Neural crest cell (in vitro differentiated cells): ENCODE results near the gene SYNGAP1. TPM values are rescaled to one million over a fixed set of nuclear protein-coding genes. Genes with fewer than 3 reads are reported as not detected.

Experiments
- DNase-seq: peaks from one replicate; pipeline ENCODE4 v3.0.0; 2021; ENCODE audit warnings: low read depth, mixed read lengths, low spot score
- H3K27ac Mint-ChIP-seq: one replicate; pipeline ENCODE4 v1.8.0; 2021; ENCODE audit warnings: mild to moderate bottlenecking, mixed read lengths; ENCODE audit not compliant: unreplicated experiment
- H3K27me3 Mint-ChIP-seq: 2 replicates; pipeline ENCODE4 v1.8.0; 2021; ENCODE audit warnings: low read depth, mild to moderate bottlenecking, mixed read lengths
- H3K36me3 Mint-ChIP-seq: 2 replicates; pipeline ENCODE4 v1.8.0; 2021; ENCODE audit warnings: low read depth, mild to moderate bottlenecking, mixed read lengths
- H3K4me1 Mint-ChIP-seq: 2 replicates; pipeline ENCODE4 v1.8.0; 2021; ENCODE audit warnings: mixed read lengths
- H3K4me3 Mint-ChIP-seq: one replicate; pipeline ENCODE4 v1.8.0; 2021; ENCODE audit warnings: mild to moderate bottlenecking, mixed read lengths
- H3K9me3 Mint-ChIP-seq: 2 replicates; pipeline ENCODE4 v1.8.0; 2021; ENCODE audit warnings: mixed read lengths
- total RNA-seq: library from RNA; stranded (reverse); gene quantifications from 2 replicates; pipeline ENCODE4 v1.2.1, GENCODE V29; 2021
- TF ChIP-seq, protein P1 (sequence below): fragments of 200-600 bp; sonication (generic); conservative IDR thresholded peaks from 2 replicates; pipeline ENCODE4 v1.5.0; 2021; ENCODE audit warnings: antibody characterized with exemption, mild to moderate bottlenecking

Gene SYNGAP1
- total RNA-seq, 1 donor from 2014 or later: 72.4 TPM

DNA sequence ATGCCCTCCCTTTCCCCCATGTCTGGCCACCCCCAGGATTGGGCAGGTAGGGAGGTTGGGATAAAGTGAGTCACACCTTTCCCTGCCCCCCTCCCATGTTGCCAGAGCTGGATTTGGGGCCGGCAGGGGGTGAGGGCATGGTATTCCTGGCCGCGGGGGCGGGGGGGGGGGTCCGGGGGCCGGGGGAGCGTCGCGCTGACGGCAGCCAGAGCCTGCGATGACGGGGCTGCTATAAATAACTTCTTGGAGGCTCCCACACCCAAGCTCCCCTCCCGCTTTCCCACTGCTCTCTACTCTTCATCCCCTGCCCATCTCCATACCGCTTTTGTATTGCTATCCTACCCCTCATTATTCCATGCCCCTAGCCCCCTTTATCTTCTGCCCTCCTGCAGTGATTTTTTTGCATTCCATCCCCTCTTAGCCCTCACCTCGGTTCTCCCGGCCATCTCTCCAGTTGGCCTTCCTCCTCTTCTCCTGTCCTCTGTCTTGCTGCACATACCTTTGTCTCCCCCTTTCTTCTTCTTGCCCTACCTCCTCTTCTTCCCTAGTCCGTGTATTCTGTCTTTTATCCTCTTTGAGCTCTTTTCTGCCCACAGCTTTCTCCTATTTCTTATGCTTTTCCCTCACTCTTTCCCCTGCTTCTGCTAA is 13.8 kb downstream of the SYNGAP1 start:
- Mint-ChIP-seq H3K4me1 (peaks cover 50% of the 10 kb centered on the region), H3K9me3 (no peaks in the 10 kb centered on the region), H3K27ac (peak overlapping the region; percentile 57), H3K4me3 (peak overlapping the region; percentile 26), H3K27me3 (no peaks in the 10 kb centered on the region), H3K36me3 (peaks cover 8% of the 10 kb centered on the region)
- DNase-seq: no peak
- TF ChIP-seq, protein P1, sequence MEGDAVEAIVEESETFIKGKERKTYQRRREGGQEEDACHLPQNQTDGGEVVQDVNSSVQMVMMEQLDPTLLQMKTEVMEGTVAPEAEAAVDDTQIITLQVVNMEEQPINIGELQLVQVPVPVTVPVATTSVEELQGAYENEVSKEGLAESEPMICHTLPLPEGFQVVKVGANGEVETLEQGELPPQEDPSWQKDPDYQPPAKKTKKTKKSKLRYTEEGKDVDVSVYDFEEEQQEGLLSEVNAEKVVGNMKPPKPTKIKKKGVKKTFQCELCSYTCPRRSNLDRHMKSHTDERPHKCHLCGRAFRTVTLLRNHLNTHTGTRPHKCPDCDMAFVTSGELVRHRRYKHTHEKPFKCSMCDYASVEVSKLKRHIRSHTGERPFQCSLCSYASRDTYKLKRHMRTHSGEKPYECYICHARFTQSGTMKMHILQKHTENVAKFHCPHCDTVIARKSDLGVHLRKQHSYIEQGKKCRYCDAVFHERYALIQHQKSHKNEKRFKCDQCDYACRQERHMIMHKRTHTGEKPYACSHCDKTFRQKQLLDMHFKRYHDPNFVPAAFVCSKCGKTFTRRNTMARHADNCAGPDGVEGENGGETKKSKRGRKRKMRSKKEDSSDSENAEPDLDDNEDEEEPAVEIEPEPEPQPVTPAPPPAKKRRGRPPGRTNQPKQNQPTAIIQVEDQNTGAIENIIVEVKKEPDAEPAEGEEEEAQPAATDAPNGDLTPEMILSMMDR: no peak

DNA sequence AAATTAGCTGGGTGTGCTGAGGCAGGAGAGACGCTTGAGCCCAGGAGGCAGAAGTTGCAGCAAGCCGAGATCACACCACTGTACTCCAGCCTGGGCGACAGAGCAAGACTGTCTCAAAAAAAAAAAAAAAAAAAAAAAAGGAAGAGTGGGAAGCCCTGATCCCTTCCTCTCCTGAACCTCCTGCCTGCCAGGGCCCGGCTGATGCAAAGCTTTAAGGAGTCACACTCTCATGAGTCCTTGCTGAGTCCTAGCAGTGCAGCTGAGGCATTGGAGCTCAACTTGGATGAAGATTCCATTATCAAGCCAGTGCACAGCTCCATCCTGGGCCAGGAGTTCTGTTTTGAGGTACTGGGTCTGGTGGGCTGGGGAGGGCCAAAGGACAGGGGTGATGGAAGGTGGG is 15.1 kb downstream of the SYNGAP1 start:
- TF ChIP-seq, protein P1: no peak
- Mint-ChIP-seq H3K27me3 (no peaks in the 10 kb centered on the region), H3K4me3 (peak overlapping the region; percentile 51), H3K4me1 (peaks cover 37% of the 10 kb centered on the region), H3K9me3 (no peaks in the 10 kb centered on the region), H3K36me3 (peaks cover 12% of the 10 kb centered on the region), H3K27ac (peak overlapping the region; percentile 50)
- DNase-seq: no peak

DNA sequence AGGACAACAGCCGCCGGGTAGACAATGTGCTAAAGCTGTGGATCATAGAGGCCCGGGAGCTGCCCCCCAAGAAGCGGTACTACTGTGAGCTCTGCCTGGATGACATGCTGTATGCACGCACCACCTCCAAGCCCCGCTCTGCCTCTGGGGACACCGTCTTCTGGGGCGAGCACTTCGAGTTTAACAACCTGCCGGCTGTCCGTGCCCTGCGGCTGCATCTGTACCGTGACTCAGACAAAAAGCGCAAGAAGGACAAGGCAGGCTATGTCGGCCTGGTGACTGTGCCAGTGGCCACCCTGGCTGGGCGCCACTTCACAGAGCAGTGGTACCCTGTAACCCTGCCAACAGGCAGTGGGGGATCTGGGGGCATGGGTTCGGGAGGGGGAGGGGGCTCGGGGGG is 17.8 kb downstream of the SYNGAP1 start:
- Mint-ChIP-seq H3K9me3 (no peaks in the 10 kb centered on the region), H3K27me3 (no peaks in the 10 kb centered on the region), H3K27ac (no peak overlapping the region), H3K36me3 (peaks cover 11% of the 10 kb centered on the region), H3K4me3 (no peak overlapping the region), H3K4me1 (peaks cover 13% of the 10 kb centered on the region)
- TF ChIP-seq, protein P1: no peak
- DNase-seq: no peak

DNA sequence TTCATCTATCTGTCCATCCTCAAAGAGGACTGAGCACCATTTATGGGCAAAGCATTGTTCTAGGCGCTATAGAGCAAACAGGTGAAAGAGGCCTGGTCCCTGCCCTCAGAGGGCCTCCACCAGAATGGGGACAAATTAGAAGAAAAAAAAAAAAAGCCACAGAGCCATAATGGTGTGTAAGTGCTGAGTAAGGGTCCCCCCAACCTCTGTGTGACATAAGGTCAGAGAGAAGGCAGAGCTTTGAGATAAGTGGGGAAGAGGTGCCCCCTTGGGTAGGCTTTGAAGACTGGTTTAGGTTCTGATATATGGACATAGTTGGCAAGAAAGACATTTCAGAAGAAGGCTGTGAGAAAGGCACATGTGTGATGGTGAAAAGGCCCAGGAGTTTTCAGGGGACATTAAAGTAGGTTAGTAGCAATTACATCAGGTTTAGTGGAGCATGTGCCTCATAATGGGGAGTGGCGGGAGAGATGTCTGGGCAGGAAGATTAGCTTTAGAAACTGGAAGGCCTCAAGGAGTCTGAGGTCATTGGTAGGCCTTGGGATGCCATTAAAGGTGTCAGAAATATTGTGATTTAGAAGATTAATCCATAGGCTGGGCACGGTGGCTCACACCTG is 19.2 kb downstream of the SYNGAP1 start:
- H3K4me1 Mint-ChIP-seq: peaks cover 2% of the 10 kb centered on the region
- TF ChIP-seq, protein P1: no peak
- DNase-seq: no peak
- H3K4me3 Mint-ChIP-seq: no peak overlapping the region
- H3K27me3 Mint-ChIP-seq: no peaks in the 10 kb centered on the region
- peaks cover 7% of the 10 kb centered on the region for H3K36me3 Mint-ChIP-seq
- H3K9me3 Mint-ChIP-seq: no peaks in the 10 kb centered on the region
- H3K27ac Mint-ChIP-seq: no peak overlapping the region

DNA sequence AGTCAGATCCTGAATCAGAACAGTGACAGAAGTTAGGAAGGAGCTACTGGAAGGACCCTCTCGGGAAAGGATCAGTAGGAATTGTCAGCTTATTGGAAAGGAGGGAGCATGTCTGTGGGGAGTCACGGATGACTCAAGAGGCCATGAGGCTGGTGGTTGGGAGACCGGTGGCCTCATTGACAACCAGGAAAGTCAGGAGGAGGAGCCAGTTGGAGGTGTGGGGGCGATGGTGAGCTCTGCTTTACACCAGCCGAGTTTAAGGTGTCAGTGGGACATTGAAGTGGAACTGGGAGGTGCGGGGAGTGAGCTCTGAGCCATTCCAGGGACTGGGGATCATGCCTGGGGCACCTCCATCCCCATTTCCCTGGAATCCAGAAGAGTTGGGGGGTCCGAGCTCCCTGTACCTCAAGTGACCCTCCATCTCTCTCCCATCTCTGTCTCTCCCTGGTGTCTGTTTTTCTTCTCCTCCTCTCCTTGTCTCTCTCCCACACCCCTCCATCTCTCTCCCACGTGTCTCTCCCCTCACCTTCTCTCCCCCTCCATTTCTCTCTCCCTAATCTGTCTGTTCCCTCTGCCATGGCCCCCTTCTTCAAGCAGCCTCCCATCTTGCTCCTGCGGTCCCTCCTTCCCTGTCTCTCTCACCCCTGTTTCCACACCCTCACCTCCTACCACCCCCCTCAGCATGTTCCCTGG is 20.2 kb downstream of the SYNGAP1 start:
- Mint-ChIP-seq H3K27me3 (no peaks in the 10 kb centered on the region), H3K36me3 (peaks cover 7% of the 10 kb centered on the region), H3K4me1 (no peaks in the 10 kb centered on the region), H3K27ac (peak overlapping the region; percentile 57), H3K4me3 (peak overlapping the region; percentile 26), H3K9me3 (no peaks in the 10 kb centered on the region)
- TF ChIP-seq, protein P1: no peak
- DNase-seq: no peak
